Activated T-cell treated with anti-CD3 and anti-CD28 coated beads, Interleukin-2, amount 50 U/mL, for 4 hours (primary cell): ENCODE results near the gene DNAJC1. TPM values are rescaled to one million over a fixed set of nuclear protein-coding genes. Genes with fewer than 3 reads are reported as not detected.

Experiments
- total RNA-seq, 3 donors: library from RNA; stranded (reverse); gene quantifications; one replicate each; pipeline ENCODE4 v1.2.1, GENCODE V29; 2021

DNAJC1 gene
- total RNA-seq, 3 donors from 2014 or later: 12.9 to 21.6 (median 13.3) TPM

Other genes with a start within 250 kb of the DNAJC1 start
- not detected for gene EBLN1, start 214.3 kb upstream of the DNAJC1 start, total RNA-seq